GM19240 (cell line): ENCODE results near the gene RAB32.

Experiments
- DNase-seq: peaks from one replicate; pipeline ENCODE4 v3.0.0; 2011; ENCODE audit warnings: low spot score; ENCODE audit not compliant: insufficient read length

The RAB32 gene

DNA sequence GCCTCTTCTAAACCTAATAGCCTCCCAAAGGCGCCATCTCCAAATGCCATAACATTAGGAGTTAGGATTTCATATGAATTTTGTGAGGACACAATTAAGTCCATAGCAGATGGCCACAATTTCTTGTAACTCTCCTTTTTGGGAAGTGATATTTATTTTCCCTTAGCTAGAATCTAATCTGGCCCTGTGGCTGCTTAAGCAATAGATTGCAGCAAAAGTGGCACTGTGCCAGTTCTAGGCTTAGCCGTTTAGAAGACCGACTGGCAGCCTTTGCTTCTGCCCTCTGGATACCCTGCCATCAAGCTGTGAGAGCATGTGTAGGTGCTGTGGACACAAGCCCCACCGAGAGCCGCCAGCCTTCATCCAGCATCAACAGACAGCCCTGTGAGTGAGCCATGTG is 39.2 kb downstream of the RAB32 start:
- no peak for DNase-seq

- no peak for DNase-seq
Observed at GRCh38 chr6:146583966-146584365, 40.3 kb downstream of the RAB32 start.

- no peak for DNase-seq
Observed at GRCh38 chr6:146587459-146587858, 43.8 kb downstream of the RAB32 start.

DNA sequence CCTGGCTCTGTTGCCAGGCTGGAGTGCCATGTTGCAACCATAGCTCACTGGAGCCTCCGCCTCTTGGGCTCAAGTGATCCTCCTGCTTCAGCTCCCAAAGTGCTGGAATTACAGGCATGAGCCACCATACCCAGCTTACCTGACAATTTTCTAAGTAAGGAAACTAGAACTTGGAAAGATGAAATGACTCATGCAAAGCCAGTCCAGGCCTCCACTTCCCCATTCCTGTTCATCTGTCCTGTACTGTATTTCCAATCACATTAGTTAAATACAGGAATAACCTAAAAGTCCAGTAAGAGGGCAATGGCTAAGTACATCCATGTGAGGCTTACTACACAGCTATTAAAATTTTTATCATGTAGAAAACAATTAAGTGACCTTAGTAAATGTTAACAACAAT is 46.9 kb downstream of the RAB32 start:
- DNase-seq: no peak

DNA sequence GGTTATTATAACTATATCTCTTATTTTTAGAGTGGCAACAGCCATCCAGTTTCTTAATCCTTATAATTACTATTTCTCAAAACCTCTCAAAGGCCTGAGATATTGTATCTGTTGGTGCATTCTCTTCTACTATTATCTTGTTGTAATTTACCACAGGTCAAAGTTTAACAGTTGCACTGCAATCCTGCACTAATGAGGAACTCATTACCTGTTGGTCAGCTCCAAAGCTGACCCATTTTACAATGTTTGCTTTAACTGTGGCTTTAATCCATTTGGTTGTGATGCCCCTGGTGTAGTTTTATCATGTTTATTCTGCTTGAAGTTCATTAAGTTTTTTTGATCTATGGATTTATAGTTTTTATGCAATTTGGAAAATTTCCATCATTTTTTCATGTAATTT is 48.8 kb downstream of the RAB32 start:
- no peak for DNase-seq

DNA sequence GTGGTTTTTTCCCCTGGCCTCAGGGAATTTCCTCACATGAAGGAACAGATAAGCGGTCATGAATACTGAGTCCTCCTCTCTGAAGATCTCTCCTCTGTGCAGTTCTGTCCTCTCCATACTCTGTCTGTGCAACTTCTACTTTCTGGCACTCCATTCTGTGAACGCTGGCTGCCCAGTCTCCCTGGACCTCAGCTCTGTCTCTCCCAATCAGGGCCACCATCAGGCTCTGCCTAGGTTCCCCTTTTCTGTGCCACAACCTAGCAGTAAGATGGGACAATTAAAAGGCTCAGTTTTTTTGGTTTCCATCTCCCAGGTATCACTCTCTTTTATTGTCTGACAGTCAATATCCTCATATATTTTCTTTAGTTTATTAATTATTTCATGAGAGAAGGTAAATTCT is 50.4 kb downstream of the RAB32 start:
- no peak for DNase-seq

DNA sequence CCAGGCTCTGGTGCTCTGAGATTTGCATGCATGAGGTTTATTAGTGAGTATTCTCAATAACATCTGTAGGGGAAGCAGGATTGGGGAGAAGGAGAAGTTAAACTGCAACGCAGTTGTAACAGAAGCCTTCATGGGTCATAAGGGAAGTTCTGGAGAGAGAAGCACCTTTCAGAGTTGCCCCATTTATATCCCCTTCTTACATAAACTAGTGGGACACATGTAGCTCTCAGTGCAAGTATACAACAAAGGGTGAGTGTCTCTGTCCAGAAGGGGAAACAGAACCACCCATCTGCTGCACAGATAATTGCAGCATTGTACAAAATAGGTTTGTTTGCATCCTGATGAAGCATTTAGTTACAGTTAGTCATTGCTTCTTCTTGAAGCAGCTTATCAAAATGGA is 50.9 kb downstream of the RAB32 start:
- no peak for DNase-seq

GRCh38 chr6:146595972-146596731 is 52.5 kb downstream of the RAB32 start:
- no peak for DNase-seq

GRCh38 chr6:146598772-146599405 is 55.3 kb downstream of the RAB32 start, which contains the start of gene ADGB:
Gene ADGB, plus strand, starts transcription at chr6:146598972. Its CDS starts 69 bp downstream, at chr6:146599041.
- no peak for DNase-seq

DNA sequence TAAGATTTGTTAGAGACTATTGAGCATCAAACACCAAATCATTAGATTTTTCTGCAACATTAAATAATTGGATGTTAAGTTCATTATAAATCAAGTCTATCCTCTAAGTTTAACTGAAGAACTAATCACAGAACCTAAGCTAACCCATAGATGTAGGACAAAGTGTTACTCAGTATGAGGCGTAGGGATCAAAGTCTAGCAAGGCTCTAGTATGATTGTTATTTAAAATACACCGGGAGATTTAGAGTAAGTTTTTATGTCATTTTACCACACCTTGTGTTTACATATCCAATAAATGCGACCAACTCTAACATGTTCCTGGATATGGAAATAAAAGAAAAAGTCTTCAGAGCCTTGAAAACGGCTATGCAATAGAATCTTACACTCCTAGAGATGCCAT is 57.7 kb downstream of the RAB32 start:
- no peak for DNase-seq

DNA sequence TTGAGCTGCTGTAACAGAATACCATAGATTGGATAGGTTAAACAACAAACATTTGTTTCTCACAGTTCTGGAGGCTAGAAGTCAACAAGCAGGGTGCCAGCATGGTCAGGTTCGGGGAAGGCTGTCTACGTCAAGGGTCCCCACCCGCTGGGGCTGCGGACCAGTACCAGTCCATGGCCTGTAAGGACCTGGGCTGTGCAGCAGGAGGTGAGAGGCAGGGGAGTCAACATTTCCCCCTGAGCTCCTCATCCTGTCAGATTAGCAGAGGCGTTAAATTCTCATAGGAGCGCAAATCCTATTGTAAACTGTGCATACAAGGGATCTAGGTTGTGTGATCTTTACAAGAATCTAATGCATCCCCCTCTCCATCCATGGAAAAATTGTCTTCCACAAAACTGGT is 58.9 kb downstream of the RAB32 start:
- DNase-seq: no peak
